Colon (tissue), 2 donors: Measurements from ENCODE around the gene CCL23.

Experiments
- FAIRE-seq: peaks from 2 replicates; lab custom pipeline; 2012; peaks lifted over from hg19 to GRCh38; lab: Jason Lieb, UNC
- donor health status: control.
- donor health status: control.

The CCL23 gene

DNA sequence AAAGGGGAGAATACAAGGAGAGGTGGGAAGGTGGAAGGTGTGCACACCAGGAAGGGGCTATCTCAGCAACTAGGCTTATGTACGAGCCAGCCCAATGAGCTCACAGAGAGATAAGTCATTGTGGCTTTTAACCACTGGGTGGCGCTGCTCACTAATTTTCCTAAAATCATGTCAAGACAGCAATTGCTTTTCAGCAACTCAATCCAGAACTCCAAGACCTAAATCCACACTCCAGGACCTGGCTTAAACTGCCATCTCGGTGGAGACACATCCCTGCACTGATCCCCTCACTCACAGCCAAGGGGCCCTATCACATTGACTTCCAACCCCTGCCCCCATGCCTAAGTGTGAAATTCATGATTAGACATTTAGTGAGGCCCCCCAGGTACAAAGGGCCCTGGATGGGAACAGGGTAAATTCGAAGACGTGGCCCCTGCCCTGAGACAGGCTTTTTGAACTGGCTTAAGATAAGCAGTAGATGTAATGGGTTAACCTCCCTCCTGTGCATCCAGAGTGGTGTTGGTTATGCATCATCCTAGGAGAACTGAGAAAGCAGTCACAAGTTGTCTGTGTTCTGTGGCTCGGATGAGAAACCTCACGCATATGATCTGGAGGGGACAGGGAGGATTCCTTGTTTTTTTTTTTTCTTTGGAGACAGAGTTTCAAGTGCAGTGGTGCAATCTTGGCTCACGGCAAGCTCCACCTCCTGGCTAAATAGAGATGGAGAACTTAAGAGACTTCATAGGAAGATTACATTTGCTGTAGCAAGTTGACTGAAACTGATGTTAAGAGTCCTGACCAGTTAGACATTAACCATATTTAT is 48.0 kb downstream of the CCL23 start:
- no peak for FAIRE-seq

DNA sequence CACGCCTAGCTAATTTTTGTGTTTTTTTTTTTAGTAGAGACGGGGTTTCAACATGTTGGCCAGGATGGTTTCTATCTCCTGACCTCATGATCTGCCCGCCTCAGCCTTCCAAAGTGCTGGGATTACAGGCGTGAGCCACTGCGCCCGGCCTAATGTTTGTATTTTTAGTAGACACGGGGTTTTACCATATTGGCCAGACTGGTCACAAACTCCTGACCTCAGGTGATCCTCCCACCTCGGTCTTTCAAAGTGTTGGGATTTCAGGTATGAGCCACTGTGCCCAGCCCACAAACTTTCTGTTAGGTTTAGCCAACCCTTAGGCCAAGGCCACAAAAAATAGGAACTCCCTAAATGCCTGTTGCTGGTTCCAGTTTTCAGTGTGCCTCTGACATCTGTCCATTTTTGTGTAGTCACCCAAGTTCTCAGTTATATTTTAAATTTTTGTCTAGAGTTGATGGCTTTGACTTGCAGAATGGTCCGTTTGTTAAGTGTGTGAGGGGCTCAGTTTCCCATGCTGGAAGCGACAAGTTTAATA is 49.2 kb downstream of the CCL23 start:
- FAIRE-seq, result no peak

DNA sequence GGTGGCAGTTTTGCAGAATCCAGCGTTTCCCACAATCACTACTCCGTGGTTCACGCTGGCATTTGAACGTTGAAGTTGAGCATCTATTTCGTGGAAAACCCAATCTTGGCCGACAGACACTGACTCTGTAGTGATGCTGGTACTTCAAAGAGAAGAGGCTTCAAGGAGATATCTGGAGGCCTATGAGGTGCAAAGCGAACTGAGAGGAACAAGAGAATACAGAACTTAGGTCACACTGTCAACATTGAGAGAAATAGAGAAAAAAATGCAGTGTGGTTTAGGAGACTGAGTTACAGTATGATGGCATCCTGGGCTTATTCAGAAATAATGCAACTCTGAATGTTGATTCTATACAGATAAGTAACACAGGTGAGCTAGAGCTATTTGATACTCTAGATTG is 52.5 kb downstream of the CCL23 start:
- no peak for FAIRE-seq

DNA sequence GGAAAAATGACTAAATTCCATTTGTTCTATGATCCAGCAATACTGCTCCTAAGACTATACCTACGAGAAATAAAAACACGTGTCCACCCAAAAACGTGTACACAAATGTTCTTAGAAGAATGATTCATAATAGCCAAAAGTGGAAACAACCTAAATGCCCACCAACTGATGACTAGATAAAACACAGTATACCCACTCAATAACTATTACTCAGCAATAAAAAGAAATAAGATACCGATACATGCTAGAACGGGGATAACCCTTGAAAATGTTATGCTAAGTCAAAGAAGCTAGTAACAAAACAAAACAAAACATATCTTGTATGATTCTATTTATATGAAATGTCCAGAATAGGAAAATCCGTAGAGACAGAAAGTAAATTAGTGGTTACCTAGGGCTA is 54.1 kb downstream of the CCL23 start:
- FAIRE-seq, result no peak
